GM21717 (cell line): ENCODE measurements around the gene CNN2.

Source experiments
- ATAC-seq: cut with Tn5 transposase; IDR thresholded peaks from one replicate; pipeline ENCODE4 v1.9.1; 2021; ENCODE audit warnings: mild to moderate bottlenecking, moderate library complexity; ENCODE audit not compliant: unreplicated experiment

CNN2 gene

DNA sequence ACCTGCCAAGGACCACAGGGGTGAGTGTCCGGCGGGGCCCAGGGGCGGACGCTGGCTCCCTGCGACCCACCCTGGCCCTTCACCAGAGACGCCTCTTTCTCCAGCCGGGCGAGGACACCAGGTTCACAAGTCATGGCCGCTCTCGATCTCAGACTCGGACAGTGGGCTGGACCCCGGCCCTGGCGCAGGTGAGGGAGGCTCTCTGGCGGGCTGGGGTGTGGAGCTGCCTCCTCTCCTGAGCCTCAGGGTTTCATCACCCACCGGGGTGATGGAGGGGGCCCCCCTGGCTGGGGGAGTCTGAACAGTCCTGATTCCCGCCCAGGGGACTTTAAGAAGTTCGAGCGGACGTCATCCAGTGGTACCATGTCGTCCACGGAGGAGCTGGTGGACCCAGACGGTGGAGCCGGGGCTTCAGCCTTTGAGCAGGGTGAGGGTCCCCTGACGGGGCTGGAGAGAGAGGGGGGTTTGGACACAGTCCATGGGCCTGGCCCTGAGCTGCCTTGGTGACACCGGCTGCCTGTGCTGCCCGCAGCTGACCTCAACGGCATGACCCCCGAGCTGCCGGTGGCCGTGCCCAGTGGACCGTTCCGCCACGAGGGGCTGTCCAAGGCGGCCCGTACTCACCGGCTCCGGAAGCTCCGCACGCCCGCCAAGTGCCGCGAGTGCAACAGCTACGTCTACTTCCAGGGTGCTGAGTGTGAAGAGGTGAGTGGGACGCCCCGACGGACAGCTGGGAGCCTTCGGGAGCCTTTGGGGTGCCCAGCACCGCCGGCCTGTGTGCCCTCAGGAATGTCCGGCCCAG lies 54.2 kb downstream of the CNN2 start:
- ATAC-seq, result no peak

GRCh38 chr19:1081301-1082164 lies 55.1 kb downstream of the CNN2 start:
- no peak for ATAC-seq

GRCh38 chr19:1082165-1082927 lies 55.9 kb downstream of the CNN2 start:
- no peak for ATAC-seq

DNA sequence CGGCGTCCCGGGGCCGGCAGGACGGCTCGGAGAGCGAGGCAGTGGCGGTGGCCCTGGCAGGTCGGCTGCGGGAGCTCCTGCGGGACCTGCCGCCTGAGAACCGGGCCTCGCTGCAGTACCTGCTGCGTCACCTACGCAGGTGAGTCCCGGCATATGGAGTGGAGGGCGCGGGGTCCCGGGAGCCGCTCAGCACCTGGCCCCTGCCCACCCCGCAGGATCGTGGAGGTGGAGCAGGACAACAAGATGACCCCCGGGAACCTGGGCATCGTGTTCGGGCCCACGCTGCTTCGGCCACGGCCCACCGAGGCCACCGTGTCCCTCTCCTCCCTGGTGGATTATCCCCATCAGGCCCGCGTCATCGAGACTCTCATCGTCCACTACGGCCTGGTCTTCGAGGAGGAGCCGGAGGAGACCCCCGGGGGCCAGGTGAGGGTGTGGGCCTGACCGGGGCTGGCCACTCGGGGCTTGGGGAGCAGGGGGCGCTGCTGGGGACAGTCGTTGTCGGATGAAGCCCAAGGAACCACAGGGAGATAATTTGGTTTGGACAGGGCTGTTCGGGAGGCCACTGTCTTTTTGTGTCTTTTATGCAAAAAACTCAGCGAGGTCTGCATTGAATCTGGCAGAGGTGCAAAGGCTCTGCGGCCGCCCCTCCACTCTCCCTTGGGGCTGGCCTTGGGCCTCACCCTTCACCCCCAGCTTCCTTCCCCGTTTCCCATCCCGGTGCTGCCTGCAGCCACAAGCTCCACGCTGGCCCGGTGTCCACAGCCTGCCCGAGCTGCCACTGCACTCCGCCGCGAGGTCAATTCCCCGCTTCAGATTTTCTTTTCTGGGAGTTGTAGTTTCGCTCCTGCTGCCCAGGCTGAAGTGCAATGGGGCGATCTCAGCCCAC lies 56.8 kb downstream of the CNN2 start:
- ATAC-seq, result no peak

DNA sequence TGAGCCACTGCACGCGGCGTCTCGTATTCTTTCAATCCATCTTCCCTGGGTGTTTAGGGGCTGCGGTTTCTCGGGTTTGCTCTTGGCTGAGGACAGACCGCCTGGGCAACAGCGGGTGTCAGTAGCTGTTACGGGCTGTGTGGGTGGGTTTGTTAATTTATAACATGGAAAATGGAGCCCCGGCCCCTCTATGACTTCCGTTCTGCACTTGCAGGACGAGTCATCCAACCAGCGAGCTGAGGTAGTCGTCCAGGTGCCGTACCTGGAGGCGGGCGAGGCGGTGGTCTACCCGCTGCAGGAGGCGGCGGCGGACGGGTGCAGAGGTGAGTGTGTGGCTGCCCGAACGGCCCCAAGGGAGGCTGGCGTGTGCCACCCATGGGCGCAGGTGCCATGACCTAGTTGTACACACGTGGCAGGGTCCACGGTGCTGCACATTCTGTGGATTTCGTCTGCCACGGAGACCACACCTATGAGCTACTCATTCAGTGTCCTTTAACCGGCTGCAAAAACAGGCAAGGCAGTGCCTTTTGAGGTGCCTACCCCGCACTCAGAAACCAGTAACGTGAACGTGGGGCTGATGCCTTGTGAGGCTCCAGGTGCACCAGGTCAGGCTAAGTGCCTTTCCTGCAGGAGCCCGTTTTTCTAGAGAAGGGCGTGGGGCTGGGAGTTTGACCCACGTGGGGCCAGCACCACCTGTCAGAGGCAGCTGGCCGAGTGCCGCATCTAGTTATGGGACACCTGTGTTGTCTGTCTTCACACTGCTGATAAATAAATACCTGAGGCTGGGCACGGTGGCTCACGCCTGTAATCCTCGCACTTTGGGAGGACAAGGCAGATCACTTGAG lies 57.8 kb downstream of the CNN2 start:
- ATAC-seq, result no peak

GRCh38 chr19:1085053-1085658 lies 58.7 kb downstream of the CNN2 start:
- ATAC-seq, result no peak

DNA sequence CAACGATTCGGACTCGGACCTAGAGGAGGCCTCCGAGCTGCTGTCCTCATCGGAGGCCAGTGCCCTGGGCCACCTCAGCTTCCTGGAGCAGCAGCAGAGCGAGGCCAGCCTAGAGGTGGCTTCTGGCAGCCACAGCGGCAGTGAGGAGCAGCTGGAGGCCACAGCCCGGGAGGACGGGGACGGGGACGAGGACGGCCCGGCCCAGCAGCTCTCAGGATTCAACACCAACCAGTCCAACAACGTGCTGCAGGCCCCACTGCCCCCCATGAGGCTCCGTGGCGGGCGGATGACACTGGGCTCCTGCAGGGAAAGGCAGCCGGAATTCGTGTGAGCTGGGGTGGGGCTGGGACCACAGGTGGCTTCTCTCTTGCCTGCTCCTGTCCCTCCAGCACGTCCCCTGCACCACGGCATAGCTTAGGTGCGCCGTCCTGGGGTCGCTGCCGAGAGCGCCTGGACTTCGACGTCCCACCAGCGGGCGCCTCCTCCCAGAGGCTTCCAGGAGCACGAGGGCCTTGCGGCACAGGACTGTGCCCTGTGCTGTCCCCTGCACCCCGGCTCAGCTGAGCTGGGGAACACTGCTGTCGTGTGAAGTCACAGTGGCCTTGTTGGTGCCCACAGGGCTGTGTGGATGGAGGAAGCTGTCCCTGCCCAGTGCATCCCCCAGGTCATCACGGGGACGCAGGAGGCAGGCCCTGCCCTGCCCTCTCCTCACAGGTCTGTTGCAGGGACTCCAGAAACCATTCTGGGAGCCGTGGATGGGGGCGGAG lies 59.5 kb downstream of the CNN2 start:
- no peak for ATAC-seq

DNA sequence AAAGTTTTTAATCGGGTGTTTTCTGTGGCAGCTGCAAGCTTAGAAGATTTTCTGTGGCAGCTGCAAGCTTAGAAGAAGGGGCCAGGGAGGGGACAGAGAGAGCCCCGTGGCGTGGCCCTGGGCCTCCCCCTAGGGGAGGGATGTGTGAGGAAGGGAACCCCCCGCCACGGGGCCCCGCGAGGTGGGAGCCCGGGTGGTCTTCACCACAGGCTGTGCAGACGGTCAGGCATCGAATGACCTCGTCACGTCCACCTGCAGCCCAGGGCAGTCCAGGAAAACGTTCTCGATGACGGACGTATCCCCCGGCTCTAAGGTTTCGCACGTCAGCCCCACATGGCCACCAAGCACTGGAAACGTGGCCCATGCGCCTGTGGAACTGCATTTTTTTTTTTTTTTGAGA lies 60.2 kb downstream of the CNN2 start:
- ATAC-seq, result no peak

- ATAC-seq, result no peak
These were observed 61.5 kb downstream of the CNN2 start for GRCh38 chr19:1087813-1088415.

- no peak for ATAC-seq
These were observed 62.1 kb downstream of the CNN2 start for GRCh38 chr19:1088416-1089010.
